ENCODE data around the gene ATOH8.

ATOH8 gene

GRCh38 chr2:85794491-85795121 is 40.8 kb downstream of the ATOH8 start:
- no peak for TF ChIP-seq ZBTB7A (IDR thresholded peaks at IDR 0.05; ENCODE audit: low read depth)
- TF ChIP-seq FOXM1 (IDR thresholded peaks at IDR 0.05; ENCODE audit: borderline replicate concordance, low read depth): no peak
- no peak for TF ChIP-seq CEBPB (IDR thresholded peaks at IDR 0.05)
- TF ChIP-seq TEAD4 (IDR thresholded peaks at IDR 0.05): no peak
- no peak for TF ChIP-seq EP300 (IDR thresholded peaks at IDR 0.05; ENCODE audit: borderline replicate concordance)
- no peak for TF ChIP-seq YY1 (IDR thresholded peaks at IDR 0.05; ENCODE audit: low read depth)
- TF ChIP-seq TCF12 (IDR thresholded peaks at IDR 0.05; ENCODE audit: low read depth): no peak
- TF ChIP-seq REST (IDR thresholded peaks at IDR 0.05; ENCODE audit: low read depth): no peak
- no peak for TF ChIP-seq NFIC (IDR thresholded peaks at IDR 0.05)
- no peak for TF ChIP-seq RAD21 (IDR thresholded peaks at IDR 0.05; ENCODE audit: low read depth)
- no peak for TF ChIP-seq TAF1 (IDR thresholded peaks at IDR 0.05; ENCODE audit: low read depth)

GRCh38 chr2:85795331-85796045 is 41.7 kb downstream of the ATOH8 start:
- no peak for TF ChIP-seq TEAD4 (IDR thresholded peaks at IDR 0.05)

GRCh38 chr2:85796046-85796340 is 42.2 kb downstream of the ATOH8 start:
- TF ChIP-seq FOXM1 (IDR thresholded peaks at IDR 0.05; ENCODE audit: borderline replicate concordance, low read depth): no peak
- no peak for TF ChIP-seq USF1 (IDR thresholded peaks at IDR 0.05)
- no peak for TF ChIP-seq MAX (IDR thresholded peaks at IDR 0.05)
- TF ChIP-seq ZBTB7A (IDR thresholded peaks at IDR 0.05; ENCODE audit: low read depth): no peak
- TF ChIP-seq CREB1 (IDR thresholded peaks at IDR 0.05; ENCODE audit: low read depth): no peak
- TF ChIP-seq TAF1 (IDR thresholded peaks at IDR 0.05; ENCODE audit: low read depth): no peak

GRCh38 chr2:85796341-85797262 is 42.8 kb downstream of the ATOH8 start:
- TF ChIP-seq ZBTB7A (IDR thresholded peaks at IDR 0.05; ENCODE audit: low read depth) (no peak), TAF1 (IDR thresholded peaks at IDR 0.05; ENCODE audit: low read depth) (no peak), NFIC (IDR thresholded peaks at IDR 0.05) (no peak), MAX (IDR thresholded peaks at IDR 0.05) (no peak), CREB1 (IDR thresholded peaks at IDR 0.05; ENCODE audit: low read depth) (no peak), RAD21 (IDR thresholded peaks at IDR 0.05; ENCODE audit: low read depth) (no peak), REST (IDR thresholded peaks at IDR 0.05; ENCODE audit: low read depth) (peak; percentile 45; the same call in 1 of the 2 replicates), TEAD4 (IDR thresholded peaks at IDR 0.05) (no peak), CEBPB (IDR thresholded peaks at IDR 0.05) (no peak)

GRCh38 chr2:85797263-85797660 is 43.5 kb downstream of the ATOH8 start:
- TF ChIP-seq EP300 (IDR thresholded peaks at IDR 0.05; ENCODE audit: borderline replicate concordance) (no peak), ZBTB7A (IDR thresholded peaks at IDR 0.05; ENCODE audit: low read depth) (no peak), FOXM1 (IDR thresholded peaks at IDR 0.05; ENCODE audit: borderline replicate concordance, low read depth) (no peak)

GRCh38 chr2:85797921-85798320 is 44.1 kb downstream of the ATOH8 start:
- no peak for TF ChIP-seq REST (IDR thresholded peaks at IDR 0.05; ENCODE audit: low read depth)
- TF ChIP-seq RAD21 (IDR thresholded peaks at IDR 0.05; ENCODE audit: low read depth): peak; percentile 52; the same call in 1 of the 2 replicates
- TF ChIP-seq CEBPB (IDR thresholded peaks at IDR 0.05): no peak

All from Ishikawa (cell line).